H1 (cell line): ENCODE measurements around the gene MSMP. TPM values are rescaled to one million over a fixed set of nuclear protein-coding genes. Genes with fewer than 3 reads are reported as not detected.

Experiments used
- CTCF ChIA-PET: fragments of 300-600 bp; sonication (Branson Sonifier 250); formaldehyde crosslinking; loops from one replicate; lab custom pipeline; 2021; ENCODE audit not compliant: partially characterized antibody; lab: Charles Lee
- POLR2A ChIA-PET: fragments of 300-600 bp; sonication (Branson Sonifier 250); formaldehyde crosslinking; loops from one replicate; lab custom pipeline; 2021; ENCODE audit warnings: inconsistent platforms; ENCODE audit not compliant: partially characterized antibody; lab: Charles Lee
- DNase-seq, 2 experiments: peaks; one replicate each; pipeline versions ENCODE4 v3.0.0 to v3.0.0-alpha.2; 2010 to 2022; ENCODE audit warnings: low spot score in 2 of 2, low read depth in 1 of 2, mixed read lengths in 1 of 2
- FAIRE-seq: peaks from 2 replicates; lab custom pipeline; 2011; peaks lifted over from hg19 to GRCh38; lab: Jason Lieb, UNC
- H2AFZ ChIP-seq: 2 replicates; pipeline ENCODE4 v1.8.1; 2012; ENCODE audit warnings: low read length, inconsistent platforms
- H2AK5ac ChIP-seq: 2 replicates; pipeline ENCODE4 v1.6.1; 2013; ENCODE audit warnings: low read depth, low read length
- H2BK120ac ChIP-seq: replicated peaks from 2 replicates; pipeline ENCODE3; 2013; ENCODE audit warnings: low read depth, low read length, inconsistent platforms
- H2BK12ac ChIP-seq: 2 replicates; pipeline ENCODE4 v1.6.1; 2013; ENCODE audit warnings: low read depth, low read length
- H2BK15ac ChIP-seq: 2 replicates; pipeline ENCODE4 v1.6.1; 2013; ENCODE audit warnings: low read length
- H2BK20ac ChIP-seq: 2 replicates; pipeline ENCODE4 v1.6.1; 2013; ENCODE audit warnings: low read length
- H2BK5ac ChIP-seq: 2 replicates; pipeline ENCODE4 v1.6.1; 2013; ENCODE audit warnings: low read depth, low read length
- H3K14ac ChIP-seq: 2 replicates; pipeline ENCODE4 v1.6.1; 2013; ENCODE audit warnings: inconsistent platforms; ENCODE audit not compliant: insufficient read length
- H3K18ac ChIP-seq: 2 replicates; pipeline ENCODE4 v1.6.1; 2013; ENCODE audit warnings: low read length; ENCODE audit errors: extremely low read depth
- H3K23ac ChIP-seq: 2 replicates; pipeline ENCODE4 v1.6.1; 2013; ENCODE audit warnings: inconsistent platforms; ENCODE audit not compliant: insufficient read length
- H3K23me2 ChIP-seq: 2 replicates; pipeline ENCODE4 v1.6.1; 2013; ENCODE audit warnings: low read depth, low read length
- H3K27ac ChIP-seq: 2 replicates; pipeline ENCODE4 v1.6.1; 2011; ENCODE audit warnings: low read depth, low read length, inconsistent platforms
- H3K27me3 ChIP-seq, 4 experiments: replicated peaks in 1 of 4; 1 replicate in 1 of 4; 2 replicates in 3 of 4; pipeline versions ENCODE4 v1.6.1 to v1.8.1; 2011 to 2013; ENCODE audit warnings: low read length in 3 of 4, mild to moderate bottlenecking in 3 of 4, inconsistent platforms in 2 of 4, mixed read lengths in 2 of 4, moderate library complexity in 1 of 4; ENCODE audit not compliant: control insufficient read depth in 3 of 4, insufficient read depth in 3 of 4; ENCODE audit errors: extremely low read depth in 1 of 4
- H3K36me3 ChIP-seq, 4 experiments: 2 replicates each; pipeline versions ENCODE4 v1.6.1 to v1.8.1; 2011 to 2013; ENCODE audit warnings: mild to moderate bottlenecking in 4 of 4, low read length in 3 of 4, moderate library complexity in 2 of 4, control low read depth in 1 of 4, inconsistent platforms in 1 of 4; ENCODE audit not compliant: insufficient read depth in 4 of 4, control insufficient read depth in 2 of 4
- H3K4ac ChIP-seq: replicated peaks from 2 replicates; pipeline ENCODE3; 2013; ENCODE audit warnings: low read length, low read depth, mixed read lengths, inconsistent platforms; ENCODE audit not compliant: insufficient read length
- H3K4me1 ChIP-seq, 4 experiments: replicated peaks in 1 of 4; 1 replicate in 1 of 4; 2 replicates in 3 of 4; pipeline versions ENCODE4 v1.6.1 to v1.8.1; 2011 to 2013; ENCODE audit warnings: low read length in 3 of 4, inconsistent platforms in 2 of 4, mixed read lengths in 1 of 4; ENCODE audit not compliant: insufficient read depth in 4 of 4, control insufficient read depth in 3 of 4
- H3K4me2 ChIP-seq, 2 experiments: 2 replicates each; pipeline versions ENCODE4 v1.6.1 to v1.8.1; 2011 to 2013; ENCODE audit warnings: low read depth in 2 of 2, low read length in 2 of 2, control low read depth in 1 of 2, inconsistent platforms in 1 of 2, mild to moderate bottlenecking in 1 of 2; ENCODE audit not compliant: insufficient read depth in 1 of 2
- H3K4me3 ChIP-seq, 4 experiments: fragments of 200-600, 300-600 bp in 1 of 4; sonication (generic), shearing (Covaris generic), sonication (Bioruptor Twin) in 1 of 4; 2 replicates each; pipeline versions ENCODE4 v1.5.1 to v1.8.1; 2011 to 2016; ENCODE audit warnings: low read length in 4 of 4, low read depth in 3 of 4, control low read depth in 2 of 4, inconsistent platforms in 2 of 4, mild to moderate bottlenecking in 2 of 4, mixed read lengths in 1 of 4, moderate library complexity in 1 of 4; ENCODE audit not compliant: insufficient read depth in 2 of 4; ENCODE audit errors: extremely low read depth in 1 of 4
- H3K56ac ChIP-seq: replicated peaks from 2 replicates; pipeline ENCODE3; 2013; ENCODE audit warnings: low read depth, mild to moderate bottlenecking, mixed read lengths, low read length, inconsistent platforms; ENCODE audit not compliant: insufficient read length
- H3K79me1 ChIP-seq: 2 replicates; pipeline ENCODE4 v1.6.1; 2013; ENCODE audit warnings: low read depth, low read length, control low read depth
- H3K79me2 ChIP-seq, 2 experiments: 2 replicates each; pipeline versions ENCODE4 v1.6.1 to v1.8.1; 2012 to 2013; ENCODE audit warnings: low read length in 2 of 2, mild to moderate bottlenecking in 2 of 2, inconsistent platforms in 1 of 2; ENCODE audit not compliant: insufficient read depth in 2 of 2, control insufficient read depth in 1 of 2
- H3K9ac ChIP-seq, 4 experiments: replicated peaks in 1 of 4; 1 replicate in 1 of 4; 2 replicates in 3 of 4; pipeline versions ENCODE4 v1.6.1 to v1.8.1; 2011 to 2013; ENCODE audit warnings: low read depth in 3 of 4, low read length in 3 of 4, control low read depth in 2 of 4, mild to moderate bottlenecking in 2 of 4, moderate library complexity in 2 of 4, inconsistent platforms in 1 of 4; ENCODE audit errors: extremely low read depth in 1 of 4
- H3K9me3 ChIP-seq, 2 experiments: 2 replicates each; pipeline versions ENCODE4 v1.6.1 to v1.8.1; 2012 to 2013; ENCODE audit warnings: mild to moderate bottlenecking in 2 of 2, moderate library complexity in 2 of 2, control low read depth in 1 of 2, inconsistent platforms in 1 of 2, low read depth in 1 of 2, low read length in 1 of 2, mixed read lengths in 1 of 2; ENCODE audit not compliant: insufficient read depth in 2 of 2
- H4K20me1 ChIP-seq, 2 experiments: replicated peaks in 1 of 2; 2 replicates each; pipeline versions ENCODE3 to v1.8.1; 2011 to 2013; ENCODE audit warnings: inconsistent platforms in 2 of 2, low read length in 2 of 2, mild to moderate bottlenecking in 1 of 2; ENCODE audit not compliant: insufficient read depth in 2 of 2, control insufficient read depth in 1 of 2
- H4K5ac ChIP-seq: 2 replicates; pipeline ENCODE4 v1.6.1; 2013; ENCODE audit warnings: low read length, low read depth, mixed read lengths, inconsistent platforms; ENCODE audit not compliant: insufficient read length
- H4K8ac ChIP-seq: 2 replicates; pipeline ENCODE4 v1.8.0; 2013; ENCODE audit warnings: mild to moderate bottlenecking, moderate library complexity, low read length, inconsistent platforms; ENCODE audit not compliant: insufficient read depth; ENCODE audit errors: extremely low read depth
- H4K91ac ChIP-seq: replicated peaks from 2 replicates; pipeline ENCODE3; 2013; ENCODE audit warnings: low read length, mixed read lengths, inconsistent platforms; ENCODE audit not compliant: insufficient read length
- BACH1 ChIP-seq: IDR thresholded peaks from 2 replicates; pipeline ENCODE4 v1.6.1; 2012; ENCODE audit warnings: low read length, improper control_type of control experiment
- CEBPB ChIP-seq: IDR thresholded peaks from 2 replicates; pipeline ENCODE4 v1.6.1; 2012; ENCODE audit warnings: low read depth, low read length
- CREB1 ChIP-seq: IDR thresholded peaks from 2 replicates; pipeline ENCODE4 v1.6.1; 2012; ENCODE audit warnings: inconsistent platforms
- EZH2 ChIP-seq: fragments of 200-600 bp; sonication (generic); IDR thresholded peaks from 2 replicates; pipeline ENCODE4 v1.7.1; 2012; ENCODE audit warnings: low read depth, mild to moderate bottlenecking, moderate library complexity, low read length, inconsistent platforms; ENCODE audit not compliant: severe bottlenecking
- FOSL1 ChIP-seq: IDR thresholded peaks from 2 replicates; pipeline ENCODE4 v1.6.1; 2011; ENCODE audit warnings: mild to moderate bottlenecking, low read depth, low read length, moderate library complexity; ENCODE audit not compliant: insufficient read depth
- KDM1A ChIP-seq: fragments of 200-600, 300-600 bp; sonication (generic); IDR thresholded peaks from 2 replicates; pipeline ENCODE4 v1.7.1; 2016; ENCODE audit warnings: mild to moderate bottlenecking, low read length, borderline replicate concordance
- MAFK ChIP-seq: IDR thresholded peaks from 2 replicates; pipeline ENCODE4 v1.6.1; 2012; ENCODE audit warnings: low read depth, mild to moderate bottlenecking, improper control_type of control experiment, low read length
- POLR2AphosphoS5 ChIP-seq: IDR thresholded peaks from 2 replicates; pipeline ENCODE4 v1.6.1; 2011; ENCODE audit warnings: low read depth, low read length
- RFX5 ChIP-seq: IDR thresholded peaks from 2 replicates; pipeline ENCODE4 v1.6.1; 2011; ENCODE audit warnings: low read depth, low read length, improper control_type of control experiment, borderline replicate concordance
- USF2 ChIP-seq: IDR thresholded peaks from 2 replicates; pipeline ENCODE4 v1.6.1; 2011; ENCODE audit warnings: low read length, improper control_type of control experiment
- WGBS, 2 experiments: shearing (Covaris generic) in 1 of 2; methylation state at CpG; one replicate each; pipeline versions ENCODE4 v1.1.6 to v1.1.7; 2013 to 2015; ENCODE audit warnings: low lambda C conversion rate in 2 of 2, mixed read lengths in 2 of 2, inconsistent platforms in 1 of 2, low coverage in 1 of 2, missing lambda C conversion rate in 1 of 2; ENCODE audit not compliant: insufficient replicate concordance in 2 of 2, insufficient coverage in 1 of 2, insufficient read length in 1 of 2; ENCODE audit errors: extremely low coverage in 1 of 2, missing lambda C conversion rate in 1 of 2; 5-methylcytosine and 5-hydroxymethylcytosine counted together
- polyA plus RNA-seq, 7 experiments: library from polyadenylated mRNA; depleted of rRNA in 3 of 7; stranded (reverse) in 5 of 7; unstranded in 2 of 7; fragments of >200 nt in 5 of 7; fragments of 200-250 nt in 2 of 7; gene quantifications; 1 replicate in 5 of 7; 2 replicates in 1 of 7; 4 replicates in 1 of 7; pipeline versions ENCODE4 v1.2.1 to v1.2.3, GENCODE V29; 2011 to 2013; ENCODE audit warnings: missing spikeins in 2 of 7, mixed read lengths in 2 of 7
- total RNA-seq: library from RNA; stranded (reverse); fragmentation: NEBNext Ultra II Directional; extraction: Animal tissue kit (Norgen Biotek cat#: 25700); gene quantifications from 2 replicates; pipeline ENCODE4 v1.2.1, GENCODE V29; 2021
- TF ChIP-seq, protein P1 (sequence below): IDR thresholded peaks from 2 replicates; pipeline ENCODE4 v1.6.1; 2012; ENCODE audit warnings: inconsistent platforms

MSMP gene
- total and polyA plus RNA-seq, 2 of the 8 experiments (the other 6 are each of a cell fraction or from before 2014, with no cell fraction given), result 0.53 TPM; not detected in 1

- no peak for TF ChIP-seq FOSL1
- no peak for TF ChIP-seq CREB1
- no peak for TF ChIP-seq RFX5
- no peak for TF ChIP-seq MAFK
- TF ChIP-seq CEBPB, result no peak
- TF ChIP-seq EZH2, result no peak
- no peak for TF ChIP-seq USF2
- TF ChIP-seq, protein P1, sequence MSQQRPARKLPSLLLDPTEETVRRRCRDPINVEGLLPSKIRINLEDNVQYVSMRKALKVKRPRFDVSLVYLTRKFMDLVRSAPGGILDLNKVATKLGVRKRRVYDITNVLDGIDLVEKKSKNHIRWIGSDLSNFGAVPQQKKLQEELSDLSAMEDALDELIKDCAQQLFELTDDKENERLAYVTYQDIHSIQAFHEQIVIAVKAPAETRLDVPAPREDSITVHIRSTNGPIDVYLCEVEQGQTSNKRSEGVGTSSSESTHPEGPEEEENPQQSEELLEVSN, result no peak
- TF ChIP-seq KDM1A, result no peak
- TF ChIP-seq POLR2AphosphoS5, result no peak
- TF ChIP-seq BACH1, result no peak
- Histone ChIP-seq H4K91ac (no peak overlapping the region), H2BK5ac (no peak overlapping the region), H2BK15ac (no peak overlapping the region), H2BK120ac (no peak overlapping the region), H3K9ac (no peak overlapping the region; a peak in 1 of 7 replicates), H3K18ac (no peak overlapping the region), H3K4me2 (peak overlapping the region; percentile 98 to 99), H2BK20ac (no peak overlapping the region), H3K27me3 (no peaks in the 10 kb centered on the region), H3K79me1 (peaks cover 13% of the 10 kb centered on the region; the same call in 1 of the 2 replicates), H3K23me2 (peaks cover 11% of the 10 kb centered on the region), H3K9me3 (no peaks in the 10 kb centered on the region), H2BK12ac (no peak overlapping the region), H4K8ac (no peak overlapping the region), H2AFZ (no peak overlapping the region), H3K14ac (no peak overlapping the region), H3K56ac (no peak overlapping the region), H3K36me3 (peaks cover 9 to 38% (median 28%) of the 10 kb centered on the region in 4 experiments; a peak in 7 of 8 replicates), H4K5ac (no peak overlapping the region), H3K23ac (no peak overlapping the region), H3K4me1 (peaks cover 0 to 19% (median 5%) of the 10 kb centered on the region in 4 experiments; a peak in 5 of 7 replicates), H4K20me1 (peaks cover 14 to 29% of the 10 kb centered on the region in 2 experiments), H3K27ac (no peak overlapping the region), H3K4ac (no peak overlapping the region), H3K4me3 (peak overlapping the region; percentile 88 to 98 (median 94); a peak in 5 of 8 replicates), H3K79me2 (peaks cover 21 to 41% of the 10 kb centered on the region in 2 experiments), H2AK5ac (no peak overlapping the region)
- WGBS, 2 experiments, result 81% methylated on average over 3 of the region's 3 CpGs; no CpG with 5 or more reads in 1 of the 2 experiments
- CTCF ChIA-PET, result interaction anchor here (1.1 to 7.2 kb wide), 5 partner anchors 11 to 100 kb away, joined by 4 to 87 read pairs (median 6); partner anchors contain the start of genes CREB3 and TLN1
- FAIRE-seq (no peak), DNase-seq (no peak)
- POLR2A ChIA-PET, result interaction anchor here (0.8 to 7.0 kb wide), 7 partner anchors 7 to 42 kb away, joined by 3 to 59 read pairs (median 5); partner anchors contain the start of genes CREB3 and TLN1
Measured at GRCh38 chr9:35746583-35746982, 7.5 kb downstream of the MSMP start.
